ENCODE results near the gene TJP2.

TJP2 gene

GRCh38 chr9:69276775-69277174, 102.7 kb downstream of the TJP2 start:
- TF ChIP-seq CTCF (IDR thresholded peaks at IDR 0.05; ENCODE audit: extremely low read depth, insufficient read depth, missing control alignments): no peak
- DNase-seq (ENCODE audit: low spot score): no peak
- in situ Hi-C loops (cut with MboI; ENCODE audit: low pct_unique_long_range_greater_than_20kb, low sequenced_read_pairs, unreplicated experiment): no loop called here

DNA sequence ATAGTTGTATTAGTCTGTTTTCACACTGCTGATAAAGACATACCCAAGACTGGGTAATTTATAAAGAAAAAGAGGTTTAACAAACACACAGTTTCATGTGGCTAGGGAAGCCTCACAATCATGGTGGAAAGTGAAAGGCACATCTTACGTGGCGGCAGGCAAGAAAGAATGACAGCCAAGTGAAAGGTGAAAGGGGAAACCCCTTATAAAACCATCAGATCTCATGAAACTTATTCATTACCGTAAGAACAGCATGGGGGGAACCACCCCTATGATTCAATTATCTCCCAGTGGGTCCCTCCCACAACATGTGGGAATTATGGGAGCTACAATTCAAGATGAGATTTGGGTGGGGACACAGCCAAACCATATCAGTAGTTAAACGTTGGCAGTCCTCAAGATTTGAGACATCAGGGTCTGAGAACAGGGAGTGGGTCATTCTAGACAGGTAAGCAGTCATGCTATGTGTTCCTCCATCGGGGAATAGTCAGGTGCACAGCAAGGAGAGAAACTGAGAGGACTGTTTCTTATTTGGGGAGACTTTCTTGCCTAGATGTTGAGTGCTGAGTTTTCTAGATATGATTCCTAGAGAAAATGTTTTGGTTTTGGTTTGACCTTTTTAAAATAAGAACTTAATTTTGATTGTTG, 105.1 kb downstream of the TJP2 start:
- DNase-seq (ENCODE audit: low spot score): no peak
- in situ Hi-C loops (cut with MboI; ENCODE audit: low pct_unique_long_range_greater_than_20kb, low sequenced_read_pairs, unreplicated experiment): no loop called here
- no peak for TF ChIP-seq CTCF (IDR thresholded peaks at IDR 0.05; ENCODE audit: extremely low read depth, insufficient read depth, missing control alignments)

DNA sequence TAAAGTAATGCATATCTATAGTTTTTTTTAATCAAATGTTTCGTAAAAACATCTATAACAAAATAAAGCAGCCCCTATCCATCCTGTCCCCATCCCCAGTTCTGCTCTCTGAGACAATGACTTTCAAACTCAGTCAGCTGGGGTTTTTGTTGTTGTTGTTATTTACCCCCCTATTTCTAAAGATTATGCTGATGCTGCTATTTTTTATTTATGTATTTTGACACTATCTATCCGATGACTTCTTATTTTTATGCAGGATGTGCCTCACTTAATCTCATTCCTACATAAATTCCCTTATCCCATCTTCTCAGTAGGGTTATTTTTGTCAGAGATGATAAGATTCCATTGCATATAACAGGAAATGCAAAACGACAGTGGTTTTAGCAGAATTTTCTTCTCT, 105.7 kb downstream of the TJP2 start:
- no peak for TF ChIP-seq CTCF (IDR thresholded peaks at IDR 0.05; ENCODE audit: extremely low read depth, insufficient read depth, missing control alignments)
- no peak for DNase-seq (ENCODE audit: low spot score)
- in situ Hi-C loops (cut with MboI; ENCODE audit: low pct_unique_long_range_greater_than_20kb, low sequenced_read_pairs, unreplicated experiment): no loop called here

- no peak for DNase-seq (ENCODE audit: low spot score)
- TF ChIP-seq CTCF (IDR thresholded peaks at IDR 0.05; ENCODE audit: extremely low read depth, insufficient read depth, missing control alignments): no peak
- in situ Hi-C loops (cut with MboI; ENCODE audit: low pct_unique_long_range_greater_than_20kb, low sequenced_read_pairs, unreplicated experiment): no loop called here
Observed at GRCh38 chr9:69283003-69283402, 108.9 kb downstream of the TJP2 start.

DNA sequence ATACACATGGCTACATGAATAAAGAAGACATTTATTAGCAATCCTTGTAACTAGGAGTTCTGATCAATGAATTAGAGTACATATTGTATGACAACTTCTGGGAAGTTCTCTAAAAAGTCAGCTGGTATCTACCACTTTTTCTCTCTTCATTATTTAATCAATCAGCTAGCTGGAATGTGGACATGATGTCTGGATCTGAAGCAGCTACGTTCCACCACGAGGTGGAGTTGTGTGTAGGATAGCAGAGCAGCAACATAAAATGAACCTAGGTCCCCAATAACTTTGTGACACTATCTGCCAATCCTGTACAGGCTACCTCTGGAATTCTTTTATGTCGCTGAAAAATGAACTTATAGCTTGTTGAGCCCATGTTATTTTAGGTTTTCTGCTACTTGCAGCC, 118.0 kb downstream of the TJP2 start:
- no peak for DNase-seq (ENCODE audit: low spot score)
- in situ Hi-C loops (cut with MboI; ENCODE audit: low pct_unique_long_range_greater_than_20kb, low sequenced_read_pairs, unreplicated experiment): no loop called here
- no peak for TF ChIP-seq CTCF (IDR thresholded peaks at IDR 0.05; ENCODE audit: extremely low read depth, insufficient read depth, missing control alignments)

DNA sequence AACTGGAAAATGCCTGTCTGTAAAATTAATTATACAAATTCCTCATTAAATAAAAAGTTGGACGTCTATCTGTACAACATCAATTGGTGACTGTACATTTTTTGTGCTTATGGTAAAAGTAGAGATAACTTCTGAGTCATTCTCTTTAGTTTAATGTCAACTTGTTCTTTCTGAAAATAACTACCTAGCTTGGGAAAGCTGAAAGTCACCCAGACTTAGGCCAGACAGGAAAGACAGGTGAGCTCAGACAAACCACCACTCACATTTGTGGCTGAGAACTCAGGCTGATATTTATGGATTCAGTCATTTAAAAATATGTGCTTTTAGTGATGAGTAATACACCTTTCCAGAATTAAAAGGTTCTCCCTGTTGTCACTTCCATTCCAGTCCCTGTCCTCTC, 119.1 kb downstream of the TJP2 start:
- TF ChIP-seq CTCF (IDR thresholded peaks at IDR 0.05; ENCODE audit: extremely low read depth, insufficient read depth, missing control alignments): no peak

More for the DNA sequence above, 119.1 kb downstream of the TJP2 start:
- in situ Hi-C loops (cut with MboI; ENCODE audit: low pct_unique_long_range_greater_than_20kb, low sequenced_read_pairs, unreplicated experiment): no loop called here
- no peak for DNase-seq (ENCODE audit: low spot score)
